Activated CD4-positive, alpha-beta T cell treated with anti-CD3 and anti-CD28 coated beads, Interleukin-2, Interleukin-6, amounts not matched to agents 100 ng/mL and 50 ng/mL, durations not matched to agents 16 hours and 8 hours (primary cell): Measurements from ENCODE around the gene HAUS1.
"Not testable (repeated sequence)": the region's sequence is repeated elsewhere in the genome, so short reads cannot be mapped to it uniquely, and the experiment has no call there.

Experiments used
- DNase-seq: peaks from one replicate; pipeline ENCODE4 v3.0.0-alpha.2; 2020

HAUS1 gene

GRCh38 chr18:46096651-46097300 lies 7.4 kb upstream of the HAUS1 start:
- DNase-seq, result peak; percentile 27

GRCh38 chr18:46097431-46097800 lies 6.8 kb upstream of the HAUS1 start:
- DNase-seq, result no peak

GRCh38 chr18:46097801-46098615 lies 6.2 kb upstream of the HAUS1 start, which contains the start of gene ATP5F1A:
Gene ATP5F1A (minus strand): TSS chr18:46098296. CDS start chr18:46098231, 65 bp downstream.
- DNase-seq, result peak; percentile 91

- DNase-seq, result no peak
These were observed 5.6 kb upstream of the HAUS1 start for GRCh38 chr18:46098616-46098933.

- no peak for DNase-seq
These were observed 4.7 kb upstream of the HAUS1 start for GRCh38 chr18:46099463-46099862.

GRCh38 chr18:46109386-46109785 lies 5.2 kb downstream of the HAUS1 start:
- no peak for DNase-seq

- DNase-seq, result no peak
These were observed 6.2 kb downstream of the HAUS1 start for GRCh38 chr18:46110406-46110805.

GRCh38 chr18:46113751-46114150 lies 9.6 kb downstream of the HAUS1 start:
- no peak for DNase-seq

- not testable (repeated sequence) for DNase-seq
These were observed 22.4 kb downstream of the HAUS1 start for GRCh38 chr18:46126625-46127024.

- no peak for DNase-seq
These were observed 25.9 kb downstream of the HAUS1 start for GRCh38 chr18:46130061-46130460.

GRCh38 chr18:46130549-46130948 lies 26.4 kb downstream of the HAUS1 start:
- not testable (repeated sequence) for DNase-seq

- DNase-seq, result no peak
These were observed 29.3 kb downstream of the HAUS1 start for GRCh38 chr18:46133534-46133933.

GRCh38 chr18:46134920-46135675 lies 30.9 kb downstream of the HAUS1 start:
- no peak for DNase-seq

- no peak for DNase-seq
These were observed 36.0 kb downstream of the HAUS1 start for GRCh38 chr18:46140173-46140572.

GRCh38 chr18:46141199-46141598 lies 37.0 kb downstream of the HAUS1 start:
- DNase-seq, result no peak

- DNase-seq, result peak; percentile 65
These were observed 44.6 kb downstream of the HAUS1 start for GRCh38 chr18:46148810-46149209.

GRCh38 chr18:46152436-46152807 lies 48.2 kb downstream of the HAUS1 start:
- DNase-seq, result no peak

GRCh38 chr18:46152808-46153617 lies 48.8 kb downstream of the HAUS1 start:
- no peak for DNase-seq

GRCh38 chr18:46155641-46156051 lies 51.5 kb downstream of the HAUS1 start:
- peak; percentile 81 for DNase-seq

GRCh38 chr18:46156124-46156745 lies 52.0 kb downstream of the HAUS1 start:
- peak; percentile 39 for DNase-seq

GRCh38 chr18:46156843-46157242 lies 52.7 kb downstream of the HAUS1 start:
- no peak for DNase-seq

- no peak for DNase-seq
These were observed 54.3 kb downstream of the HAUS1 start for GRCh38 chr18:46158499-46158898.
